ENCODE measurements around the gene CAPN9.

- no peak for TF ChIP-seq CTCF (IDR thresholded peaks at IDR 0.05)
- TF ChIP-seq ZFX (IDR thresholded peaks at IDR 0.05; ENCODE audit: borderline replicate concordance): no peak
Measured at GRCh38 chr1:230794431-230794830, 47.2 kb downstream of the CAPN9 start.

Data from 22Rv1 (cell line).